ENCODE measurements around the gene CEACAM8. TPM values are rescaled to one million over a fixed set of nuclear protein-coding genes. Genes with fewer than 3 reads are reported as not detected.
"Not testable (repeated sequence)": the region's sequence is repeated elsewhere in the genome, so short reads cannot be mapped to it uniquely, and the experiment has no call there.

CEACAM8 gene
- total RNA-seq = not detected

GRCh38 chr19:42594617-42595489 lies at the start of gene CEACAM8:
Gene CEACAM8 (minus strand): TSS chr19:42594924. CDS start chr19:42594828, 96 bp downstream.
- 52 to 56% methylated on average over 3 to 4 of the region's 10 CpGs for WGBS, 2 donors (ENCODE audit: low coverage in 1 of 2)
- Histone ChIP-seq H3K9me3 (peaks cover 0 to 8% (median 0%) of the 10 kb centered on the region in 3 donors), H3K36me3 (no peaks in the 10 kb centered on the region), H3K27ac (no peak within 1 kb of the TSS), H3K27me3 (peaks cover 9% of the 10 kb centered on the region), H3K4me1 (no peaks in the 10 kb centered on the region), H3K4me3 (no peak within 1 kb of the TSS)
- no peak for TF ChIP-seq POLR2A (IDR thresholded peaks at IDR 0.05)
- TF ChIP-seq CTCF (IDR thresholded peaks at IDR 0.05) = no peak
- no peak for TF ChIP-seq POLR2AphosphoS5 (IDR thresholded peaks at IDR 0.05)
- TF ChIP-seq EP300 (IDR thresholded peaks at IDR 0.05) = no peak
- no peak for ATAC-seq

GRCh38 chr19:42639324-42640092 lies 44.8 kb upstream of the CEACAM8 start:
- H3K36me3 ChIP-seq, H3K4me1 ChIP-seq, ATAC-seq, H3K27me3 ChIP-seq, H3K9me3 ChIP-seq, H3K4me3 ChIP-seq, H3K27ac ChIP-seq: not testable (repeated sequence)
- no CpG with 5 or more reads among the region's 58 CpGs for WGBS, 2 donors (ENCODE audit: low coverage in 1 of 2)

- no peak for TF ChIP-seq POLR2A (IDR thresholded peaks at IDR 0.05)
- no peak for TF ChIP-seq CTCF (IDR thresholded peaks at IDR 0.05)
- TF ChIP-seq POLR2AphosphoS5 (IDR thresholded peaks at IDR 0.05) = no peak
- no peak for TF ChIP-seq EP300 (IDR thresholded peaks at IDR 0.05)
- Histone ChIP-seq H3K27me3 (no peaks in the 10 kb centered on the region), H3K27ac (no peak overlapping the region), H3K36me3 (no peaks in the 10 kb centered on the region), H3K4me1 (no peaks in the 10 kb centered on the region), H3K9me3 (no peaks in the 10 kb centered on the region), H3K4me3 (no peak overlapping the region)
- WGBS, 2 donors (ENCODE audit: low coverage in 1 of 2) = no CpG with 5 or more reads among the region's 1 CpG
- ATAC-seq = no peak
Measured at GRCh38 chr19:42635233-42635539, 40.5 kb upstream of the CEACAM8 start.

- Histone ChIP-seq H3K9me3 (no peaks in the 10 kb centered on the region), H3K4me1 (no peaks in the 10 kb centered on the region), H3K4me3 (no peak overlapping the region), H3K27me3 (no peaks in the 10 kb centered on the region), H3K36me3 (no peaks in the 10 kb centered on the region), H3K27ac (no peak overlapping the region)
- ATAC-seq = no peak
- TF ChIP-seq EP300 (IDR thresholded peaks at IDR 0.05) (no peak), CTCF (IDR thresholded peaks at IDR 0.05) (peak in 1 of 4 experiments; percentile 47), POLR2AphosphoS5 (IDR thresholded peaks at IDR 0.05) (no peak)
- WGBS, 2 donors (ENCODE audit: low coverage in 1 of 2) = 82% methylated on average over 4 of the region's 5 CpGs; no CpG with 5 or more reads in 1 of the 2 donors
Measured at GRCh38 chr19:42634409-42635232, 39.9 kb upstream of the CEACAM8 start.

GRCh38 chr19:42629191-42629590 lies 34.5 kb upstream of the CEACAM8 start:
- H3K9me3 ChIP-seq = no peaks in the 10 kb centered on the region
- ATAC-seq = no peak
- no peak for TF ChIP-seq CTCF (IDR thresholded peaks at IDR 0.05)
- TF ChIP-seq POLR2AphosphoS5 (IDR thresholded peaks at IDR 0.05) = no peak
- no peak for TF ChIP-seq EP300 (IDR thresholded peaks at IDR 0.05)
- TF ChIP-seq POLR2A (IDR thresholded peaks at IDR 0.05) = no peak

More at GRCh38 chr19:42629191-42629590, 34.5 kb upstream of the CEACAM8 start:
- Histone ChIP-seq H3K4me1 (no peaks in the 10 kb centered on the region), H3K36me3 (no peaks in the 10 kb centered on the region), H3K27ac (no peak overlapping the region), H3K27me3 (no peaks in the 10 kb centered on the region), H3K4me3 (no peak overlapping the region)

Data from gastroesophageal sphincter (tissue), 4 donors.